Transverse colon (tissue), 4 donors: ENCODE results near the gene DMRT1. TPM values are rescaled to one million over a fixed set of nuclear protein-coding genes. Genes with fewer than 3 reads are reported as not detected.

Experiments used
- DNase-seq: peaks from one replicate; pipeline ENCODE4 v3.0.0-alpha.2; 2019
- H3K27ac ChIP-seq, 4 donors: fragments of 200-600 bp; sonication (generic); 2 replicates each; pipeline ENCODE4 v1.5.1; 2016 to 2018; ENCODE audit warnings: inconsistent platforms in 4 of 4
- H3K27me3 ChIP-seq: fragments of 200-600 bp; sonication (generic); 2 replicates; pipeline ENCODE4 v1.5.1; 2017; ENCODE audit warnings: inconsistent platforms
- H3K36me3 ChIP-seq, 4 donors: fragments of 200-600 bp; sonication (generic); 2 replicates each; pipeline ENCODE4 v1.5.1; 2017 to 2019; ENCODE audit warnings: inconsistent platforms in 4 of 4
- H3K4me1 ChIP-seq, 4 donors: fragments of 200-600 bp; sonication (generic); 2 replicates each; pipeline ENCODE4 v1.5.1; 2017 to 2020; ENCODE audit warnings: inconsistent platforms in 4 of 4
- H3K4me3 ChIP-seq, 4 donors: fragments of 200-600 bp; sonication (generic); 1 replicate in 1 of 4; 2 replicates in 3 of 4; pipeline versions ENCODE4 v1.5.1 to v1.6.1; 2017 to 2019; ENCODE audit warnings: inconsistent platforms in 4 of 4
- H3K9me3 ChIP-seq, 2 donors: fragments of 200-600 bp; sonication (generic); 2 replicates each; pipeline ENCODE4 v1.5.1; 2017 to 2019; ENCODE audit warnings: inconsistent platforms in 2 of 2
- EP300 ChIP-seq: sonication (generic); formaldehyde crosslinking; IDR thresholded peaks from one replicate; pipeline ENCODE4 v1.6.1; 2017; ENCODE audit warnings: antibody characterized with exemption, low read depth
- POLR2A ChIP-seq: fragments of 450-650 bp; IDR thresholded peaks from one replicate; pipeline ENCODE4 v1.6.1; 2016; ENCODE audit warnings: antibody characterized with exemption, mild to moderate bottlenecking, moderate library complexity
- POLR2AphosphoS5 ChIP-seq, 3 donors: sonication (generic); formaldehyde crosslinking; IDR thresholded peaks; one replicate each; pipeline ENCODE4 v1.6.1; 2016; ENCODE audit warnings: antibody characterized with exemption in 3 of 3
- WGBS, 2 donors: methylation state at CpG; one replicate each; pipeline ENCODE4 v1.1.5; 2018; ENCODE audit warnings: low coverage in 1 of 2; 5-methylcytosine and 5-hydroxymethylcytosine counted together
- in situ Hi-C, 4 donors: fragments of 200-750 bp; cut with MboI; loops; one replicate each; pipeline versions ENCODE4 v1.15.0 to v1.15.1; 2017; ENCODE audit warnings: low sequenced_read_pairs in 3 of 4, low pct_ligation_motif_present in 1 of 4, low pct_unique_long_range_greater_than_20kb in 1 of 4
- intact Hi-C: fragments of 100-400 bp; cut with DNase I; formaldehyde crosslinking; loops from one replicate; pipeline ENCODE4 v1.15.1; 2023; ENCODE audit warnings: low total_unique reads
- total RNA-seq, 4 donors: library from RNA; depleted of rRNA; stranded (reverse); fragments of >200 nt; gene quantifications; one replicate each; pipeline ENCODE4 v1.1.0, GENCODE V29; 2016
- TF ChIP-seq, protein P1 (sequence below), 5 experiments: fragments of 200-600 bp in 3 of 5; fragments of 450-650 bp in 2 of 5; sonication (generic) in 3 of 5; IDR thresholded peaks; 1 replicate in 2 of 5; 2 replicates in 3 of 5; pipeline ENCODE4 v1.5.1; 2016 to 2017; ENCODE audit warnings: antibody characterized with exemption in 5 of 5, inconsistent platforms in 3 of 5, mild to moderate bottlenecking in 2 of 5, moderate library complexity in 1 of 5

DMRT1 gene
- total RNA-seq, 4 donors from 2014 or later, result not detected

DNA sequence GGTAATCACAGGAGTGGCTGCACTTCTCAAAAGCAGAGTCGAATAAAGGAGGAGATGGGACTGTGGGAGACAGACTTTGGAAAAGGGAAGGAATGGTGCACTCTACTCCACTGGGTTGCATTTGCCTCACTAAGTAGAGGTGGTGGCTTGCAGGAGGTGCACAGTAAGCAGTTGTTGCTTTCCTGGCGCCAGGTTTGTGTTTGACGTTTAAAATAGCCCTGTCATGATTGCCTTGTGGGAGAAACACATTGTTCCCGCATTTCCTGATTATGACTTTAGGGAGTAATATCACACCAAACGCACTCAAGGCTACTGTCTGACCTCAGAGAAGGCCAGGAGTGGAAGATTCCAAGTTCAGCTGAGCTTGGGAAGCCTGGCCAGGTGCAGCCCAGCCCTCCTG is 36.7 kb downstream of the DMRT1 start:
- Histone ChIP-seq H3K27ac (no peak overlapping the region), H3K27me3 (peaks cover 13% of the 10 kb centered on the region), H3K4me1 (no peaks in the 10 kb centered on the region), H3K9me3 (no peaks in the 10 kb centered on the region), H3K4me3 (no peak overlapping the region), H3K36me3 (no peaks in the 10 kb centered on the region)
- intact Hi-C loops (no loop called here), in situ Hi-C loops (no loop called here)
- TF ChIP-seq POLR2AphosphoS5 (IDR thresholded peaks at IDR 0.05) (no peak), POLR2A (no peak), EP300 (no peak)
- TF ChIP-seq, protein P1, sequence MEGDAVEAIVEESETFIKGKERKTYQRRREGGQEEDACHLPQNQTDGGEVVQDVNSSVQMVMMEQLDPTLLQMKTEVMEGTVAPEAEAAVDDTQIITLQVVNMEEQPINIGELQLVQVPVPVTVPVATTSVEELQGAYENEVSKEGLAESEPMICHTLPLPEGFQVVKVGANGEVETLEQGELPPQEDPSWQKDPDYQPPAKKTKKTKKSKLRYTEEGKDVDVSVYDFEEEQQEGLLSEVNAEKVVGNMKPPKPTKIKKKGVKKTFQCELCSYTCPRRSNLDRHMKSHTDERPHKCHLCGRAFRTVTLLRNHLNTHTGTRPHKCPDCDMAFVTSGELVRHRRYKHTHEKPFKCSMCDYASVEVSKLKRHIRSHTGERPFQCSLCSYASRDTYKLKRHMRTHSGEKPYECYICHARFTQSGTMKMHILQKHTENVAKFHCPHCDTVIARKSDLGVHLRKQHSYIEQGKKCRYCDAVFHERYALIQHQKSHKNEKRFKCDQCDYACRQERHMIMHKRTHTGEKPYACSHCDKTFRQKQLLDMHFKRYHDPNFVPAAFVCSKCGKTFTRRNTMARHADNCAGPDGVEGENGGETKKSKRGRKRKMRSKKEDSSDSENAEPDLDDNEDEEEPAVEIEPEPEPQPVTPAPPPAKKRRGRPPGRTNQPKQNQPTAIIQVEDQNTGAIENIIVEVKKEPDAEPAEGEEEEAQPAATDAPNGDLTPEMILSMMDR (IDR thresholded peaks at IDR 0.05), result no peak
- peak; percentile 16 for DNase-seq
- 0 to 31% methylated on average over 1 to 5 of the region's 5 CpGs for WGBS, 2 donors

DNA sequence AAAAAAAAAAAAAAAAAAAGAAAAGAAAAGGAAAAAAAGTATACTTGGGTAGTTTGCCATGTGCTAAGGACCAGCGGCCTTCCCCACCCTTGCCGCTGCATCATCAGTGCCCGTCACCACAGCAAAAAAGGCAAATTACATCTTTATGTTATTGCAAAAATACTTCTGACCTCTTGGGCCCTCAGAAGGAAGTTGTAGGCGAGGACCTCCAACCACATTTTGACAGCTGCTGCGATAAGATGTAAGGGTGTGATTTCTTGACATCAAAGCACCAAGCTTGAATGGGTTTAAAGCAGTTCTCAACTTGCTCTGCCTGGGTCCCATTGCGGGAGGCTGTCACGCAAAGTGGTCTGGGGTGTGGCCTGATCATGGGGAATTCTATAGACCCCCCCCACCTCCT is 39.2 kb downstream of the DMRT1 start:
- H3K27ac ChIP-seq, result no peak overlapping the region
- peaks cover 13% of the 10 kb centered on the region for H3K27me3 ChIP-seq
- no peaks in the 10 kb centered on the region for H3K4me1 ChIP-seq
- no peak overlapping the region for H3K4me3 ChIP-seq
- intact Hi-C loops (no loop called here), in situ Hi-C loops (no loop called here)
- H3K9me3 ChIP-seq, result no peaks in the 10 kb centered on the region
- no peak for DNase-seq
- no peaks in the 10 kb centered on the region for H3K36me3 ChIP-seq
- 74% methylated on average over 7 of the region's 7 CpGs; no CpG with 5 or more reads in 1 of the 2 donors for WGBS, 2 donors
- TF ChIP-seq EP300, result no peak

DNA sequence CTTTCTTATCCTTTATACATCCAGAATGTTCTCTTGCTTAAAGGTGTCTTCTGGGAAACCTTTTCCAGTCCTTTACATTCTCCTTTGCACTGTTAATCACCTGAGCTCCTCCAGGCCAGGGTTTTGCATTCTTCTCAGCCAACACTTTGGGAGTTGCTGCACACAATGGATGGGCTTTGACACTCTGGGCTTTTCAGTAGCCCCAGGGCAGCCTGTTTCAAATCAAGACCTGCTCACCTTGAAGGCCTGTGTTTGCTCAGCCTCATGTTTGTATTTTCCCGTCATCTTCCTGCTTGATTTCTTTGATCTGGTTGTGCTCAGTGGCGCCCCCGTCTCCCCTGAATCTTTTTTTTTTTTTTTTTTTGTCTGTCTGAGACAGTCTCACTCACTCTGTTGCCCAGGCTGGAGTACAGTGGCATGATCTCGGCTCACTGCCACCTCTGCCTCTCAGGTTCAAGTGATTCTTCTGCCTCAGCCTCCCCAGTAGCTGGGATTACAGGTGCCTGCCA is 41.0 kb downstream of the DMRT1 start:
- intact Hi-C loops, result no loop called here
- H3K9me3 ChIP-seq, result no peaks in the 10 kb centered on the region
- no peak for DNase-seq
- 29 to 33% methylated on average over 1 to 4 of the region's 4 CpGs for WGBS, 2 donors
- H3K36me3 ChIP-seq, result no peaks in the 10 kb centered on the region
- H3K27me3 ChIP-seq, result peaks cover 12% of the 10 kb centered on the region
- H3K4me1 ChIP-seq, result no peaks in the 10 kb centered on the region
- no peak overlapping the region for H3K4me3 ChIP-seq
- in situ Hi-C loops, result no loop called here
- TF ChIP-seq EP300 (no peak), POLR2AphosphoS5 (IDR thresholded peaks at IDR 0.05) (no peak), POLR2A (no peak)
- TF ChIP-seq, protein P1 (IDR thresholded peaks at IDR 0.05), result no peak
- no peak overlapping the region for H3K27ac ChIP-seq

DNA sequence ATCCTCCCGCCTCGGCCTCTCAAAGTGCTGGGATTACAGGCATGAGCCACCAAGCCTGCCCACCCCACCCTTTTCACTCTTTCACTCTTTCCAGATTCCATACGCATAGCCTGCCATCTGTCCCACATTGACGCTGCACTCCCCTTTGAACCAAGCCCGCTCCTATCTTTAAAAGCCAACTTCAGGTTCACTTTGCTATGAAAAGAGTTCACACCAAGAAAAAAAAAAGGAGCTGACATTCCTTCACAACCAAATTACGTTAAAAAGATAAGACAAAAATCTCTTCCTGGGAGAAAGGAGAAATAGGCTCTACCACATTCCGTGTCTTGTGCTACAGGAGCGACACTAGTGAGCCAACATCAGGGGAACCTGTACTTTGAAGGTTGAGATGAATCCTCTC is 41.5 kb downstream of the DMRT1 start:
- no peak overlapping the region for H3K4me3 ChIP-seq
- DNase-seq, result no peak
- intact Hi-C loops, result no loop called here
- no peaks in the 10 kb centered on the region for H3K4me1 ChIP-seq
- no peaks in the 10 kb centered on the region for H3K9me3 ChIP-seq
- in situ Hi-C loops, result no loop called here
- H3K27ac ChIP-seq, result no peak overlapping the region
- peaks cover 7% of the 10 kb centered on the region for H3K27me3 ChIP-seq
- WGBS, 2 donors, result 79 to 97% methylated on average over 5 to 8 of the region's 8 CpGs
- H3K36me3 ChIP-seq, result no peaks in the 10 kb centered on the region
- TF ChIP-seq POLR2AphosphoS5 (IDR thresholded peaks at IDR 0.05) (no peak), POLR2A (no peak), EP300 (no peak)
- TF ChIP-seq, protein P1 (IDR thresholded peaks at IDR 0.05), result no peak

DNA sequence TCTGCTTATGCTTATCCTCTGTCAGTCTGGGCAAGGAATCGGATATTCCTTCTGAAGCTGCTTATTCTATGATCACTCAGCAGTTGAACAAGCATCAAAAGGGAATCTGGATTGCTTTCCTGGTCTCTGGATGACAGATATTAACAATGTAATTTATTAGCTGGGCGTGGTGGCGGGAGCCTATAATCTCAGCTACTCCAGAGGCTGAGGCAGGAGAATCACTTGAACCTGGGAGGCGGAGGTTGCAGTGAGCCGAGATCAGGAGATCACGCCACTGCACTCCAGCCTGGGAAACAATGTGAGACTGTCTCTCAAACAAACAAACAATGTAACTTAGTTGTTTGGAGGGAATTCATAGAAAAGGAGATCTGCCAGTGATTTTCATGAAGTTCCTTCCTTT is 45.4 kb downstream of the DMRT1 start:
- H3K9me3 ChIP-seq, result no peaks in the 10 kb centered on the region
- TF ChIP-seq EP300, result no peak
- TF ChIP-seq, protein P1 (IDR thresholded peaks at IDR 0.05), result no peak
- no peak for TF ChIP-seq POLR2A
- TF ChIP-seq POLR2AphosphoS5 (IDR thresholded peaks at IDR 0.05), result no peak
- no peak for DNase-seq
- intact Hi-C loops, result no loop called here
- in situ Hi-C loops, result no loop called here
- H3K36me3 ChIP-seq, result no peaks in the 10 kb centered on the region
- H3K4me1 ChIP-seq, result no peaks in the 10 kb centered on the region
- 84 to 86% methylated on average over 5 to 6 of the region's 6 CpGs for WGBS, 2 donors
- no peaks in the 10 kb centered on the region for H3K27me3 ChIP-seq
- no peak overlapping the region for H3K27ac ChIP-seq
- no peak overlapping the region for H3K4me3 ChIP-seq
